A673 (cell line): Measurements from ENCODE around the gene PPP1R13B.

ENCODE experiments used
- CTCF ChIP-seq: fragments of 300-800, 200-600 bp; sonication (generic); conservative IDR thresholded peaks from 2 replicates; pipeline ENCODE4 v1.5.1; 2017; ENCODE audit warnings: low read depth, mild to moderate bottlenecking, antibody characterized with exemption, low read length, moderate library complexity, mixed read lengths
- EZH2 ChIP-seq: fragments of 200-600 bp; sonication (generic); IDR thresholded peaks from 2 replicates; pipeline ENCODE4 v1.6.1; 2017; ENCODE audit warnings: borderline replicate concordance, low read depth, mild to moderate bottlenecking, mixed read lengths, antibody characterized with exemption, low read length; ENCODE audit not compliant: poor library complexity, severe bottlenecking

- TF ChIP-seq CTCF: no peak
- TF ChIP-seq EZH2: no peak
These were observed 21.0 kb upstream of the PPP1R13B start for GRCh38 chr14:103868242-103868897.
